ENCODE measurements around the gene HSD17B2.

The HSD17B2 gene

GRCh38 chr16:82050506-82050905, 15.5 kb downstream of the HSD17B2 start:
- DNase-seq (ENCODE audit: low read depth): no peak

GRCh38 chr16:82050909-82051357, 15.9 kb downstream of the HSD17B2 start:
- no peak for DNase-seq (ENCODE audit: low read depth)

- DNase-seq (ENCODE audit: low read depth): no peak
Measured at GRCh38 chr16:82051656-82052055, 16.6 kb downstream of the HSD17B2 start.

- DNase-seq (ENCODE audit: low read depth): no peak
Measured at GRCh38 chr16:82055117-82055516, 20.1 kb downstream of the HSD17B2 start.

- no peak for DNase-seq (ENCODE audit: low read depth)
Measured at GRCh38 chr16:82055728-82056549, 20.9 kb downstream of the HSD17B2 start.

- no peak for DNase-seq (ENCODE audit: low read depth)
Measured at GRCh38 chr16:82056550-82056896, 21.5 kb downstream of the HSD17B2 start.

- no peak for DNase-seq (ENCODE audit: low read depth)
Measured at GRCh38 chr16:82059161-82059982, 24.3 kb downstream of the HSD17B2 start.

- no peak for DNase-seq (ENCODE audit: low read depth)
Measured at GRCh38 chr16:82059983-82060421, 24.9 kb downstream of the HSD17B2 start.

- no peak for DNase-seq (ENCODE audit: low read depth)
Measured at GRCh38 chr16:82061861-82062525, 26.9 kb downstream of the HSD17B2 start.

- peak; percentile 26 for DNase-seq (ENCODE audit: low read depth)
Measured at GRCh38 chr16:82062645-82063058, 27.6 kb downstream of the HSD17B2 start.

GRCh38 chr16:82063456-82064082, 28.5 kb downstream of the HSD17B2 start:
- DNase-seq (ENCODE audit: low read depth): no peak

- DNase-seq (ENCODE audit: low read depth): no peak
Measured at GRCh38 chr16:82067042-82067803, 32.2 kb downstream of the HSD17B2 start.

- DNase-seq (ENCODE audit: low read depth): no peak
Measured at GRCh38 chr16:82067804-82068325, 32.8 kb downstream of the HSD17B2 start.

GRCh38 chr16:82070656-82071369, 35.8 kb downstream of the HSD17B2 start:
- peak; percentile 32 for DNase-seq (ENCODE audit: low read depth)

- no peak for DNase-seq (ENCODE audit: low read depth)
Measured at GRCh38 chr16:82071421-82071820, 36.4 kb downstream of the HSD17B2 start.

GRCh38 chr16:82072313-82072712, 37.3 kb downstream of the HSD17B2 start:
- DNase-seq (ENCODE audit: low read depth): no peak

- DNase-seq (ENCODE audit: low read depth): no peak
Measured at GRCh38 chr16:82074019-82074558, 39.0 kb downstream of the HSD17B2 start.

GRCh38 chr16:82078125-82078524, 43.1 kb downstream of the HSD17B2 start:
- no peak for DNase-seq (ENCODE audit: low read depth)

GRCh38 chr16:82079892-82080291, 44.8 kb downstream of the HSD17B2 start:
- no peak for DNase-seq (ENCODE audit: low read depth)

GRCh38 chr16:82081264-82081663, 46.2 kb downstream of the HSD17B2 start:
- no peak for DNase-seq (ENCODE audit: low read depth)
